Effector CD4-positive, alpha-beta T cell (primary cell): ENCODE results near the gene SLCO2A1.

ENCODE experiments used
- DNase-seq: peaks from one replicate; pipeline ENCODE4 v3.0.0-alpha.2; 2020

SLCO2A1 gene

GRCh38 chr3:134033315-134033996 lies 3.7 kb upstream of the SLCO2A1 start:
- DNase-seq = no peak

- DNase-seq = no peak
These were observed 1.7 kb upstream of the SLCO2A1 start for GRCh38 chr3:134031348-134031915.

GRCh38 chr3:134030379-134031347 lies 938 bp upstream of the SLCO2A1 start:
- no peak for DNase-seq

- no peak for DNase-seq
These were observed 430 bp downstream of the SLCO2A1 start for GRCh38 chr3:134029256-134029733.

DNA sequence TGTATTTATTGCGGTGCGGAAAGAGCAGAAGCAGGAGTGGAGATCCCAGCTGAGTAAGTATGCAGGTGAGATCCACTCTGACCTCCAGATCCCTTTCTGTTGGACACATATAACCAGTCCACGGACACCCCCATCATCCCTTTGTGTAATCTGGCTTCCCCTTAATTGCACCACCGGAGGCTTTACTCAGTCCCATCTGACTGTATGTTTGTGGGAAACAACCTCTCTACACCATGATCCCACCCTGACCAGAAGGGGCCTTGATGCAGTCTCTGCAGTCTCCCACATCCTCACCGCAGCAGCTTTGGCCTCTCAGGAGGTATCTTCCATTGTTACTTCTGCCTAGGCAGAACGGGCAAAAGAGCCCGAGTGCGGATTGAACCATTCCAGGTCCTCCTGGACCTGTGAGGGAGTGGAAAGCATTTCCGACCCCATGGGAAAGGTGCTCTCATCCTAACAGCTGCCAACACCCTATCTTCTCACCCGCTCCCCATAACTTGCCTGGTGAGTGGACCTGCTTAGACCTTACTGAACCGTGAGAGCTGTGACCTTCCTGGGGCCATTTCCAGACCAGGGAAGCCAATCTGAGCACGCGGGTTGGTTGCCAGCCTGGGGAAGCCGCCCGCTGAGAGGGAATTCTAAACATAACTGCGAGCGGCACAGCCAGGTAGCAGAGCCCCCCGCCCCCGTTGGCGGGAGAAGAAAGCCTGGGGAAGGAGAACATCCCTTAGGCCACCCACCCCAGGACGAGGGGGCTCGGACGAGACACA lies 1.1 kb downstream of the SLCO2A1 start:
- no peak for DNase-seq

DNA sequence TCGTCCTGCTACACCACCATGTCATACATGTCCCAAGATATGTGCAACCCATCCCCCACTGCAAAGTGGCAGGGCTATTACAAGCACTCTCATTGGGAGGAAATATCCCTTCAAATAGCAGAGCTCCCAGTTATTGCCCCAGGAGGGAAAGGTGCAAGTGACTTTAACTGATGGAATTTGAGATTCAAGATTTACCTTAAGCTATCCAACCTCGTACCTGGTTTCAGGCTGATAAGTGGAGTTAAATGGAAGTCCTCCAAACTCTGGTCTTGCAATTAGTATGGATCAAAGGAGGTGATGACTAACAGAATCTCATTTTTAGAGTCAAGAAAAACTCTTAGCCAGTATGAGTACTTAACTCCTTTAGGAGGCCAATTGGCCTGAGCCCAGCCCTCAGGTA lies 2.1 kb downstream of the SLCO2A1 start:
- no peak for DNase-seq

DNA sequence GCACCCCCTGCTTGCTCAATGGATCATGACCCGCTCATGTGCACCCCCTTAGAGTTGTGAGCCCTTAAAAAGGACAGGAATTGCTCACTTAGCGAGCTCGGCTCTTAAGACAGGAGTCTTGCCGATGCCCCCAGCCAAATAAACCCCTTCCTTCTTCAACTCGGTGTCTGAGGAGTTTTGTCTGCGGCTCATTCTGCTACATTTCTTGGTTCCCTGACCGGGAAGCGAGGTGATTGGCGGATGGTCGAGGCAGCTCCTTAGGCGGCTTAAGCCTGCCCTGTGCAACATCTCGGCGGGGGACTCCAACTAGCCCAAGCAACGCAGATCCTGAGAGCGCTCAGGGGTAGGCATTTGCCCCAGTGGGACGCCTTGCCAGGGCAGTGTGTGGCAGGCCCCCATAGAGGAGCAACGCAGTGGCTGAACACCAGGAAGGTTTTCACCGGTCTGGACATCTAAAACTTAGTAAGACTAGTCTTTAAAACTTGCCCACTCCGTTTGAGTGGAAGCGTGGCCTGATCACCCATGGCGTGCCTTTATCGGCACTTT lies 9.5 kb downstream of the SLCO2A1 start:
- no peak for DNase-seq

DNA sequence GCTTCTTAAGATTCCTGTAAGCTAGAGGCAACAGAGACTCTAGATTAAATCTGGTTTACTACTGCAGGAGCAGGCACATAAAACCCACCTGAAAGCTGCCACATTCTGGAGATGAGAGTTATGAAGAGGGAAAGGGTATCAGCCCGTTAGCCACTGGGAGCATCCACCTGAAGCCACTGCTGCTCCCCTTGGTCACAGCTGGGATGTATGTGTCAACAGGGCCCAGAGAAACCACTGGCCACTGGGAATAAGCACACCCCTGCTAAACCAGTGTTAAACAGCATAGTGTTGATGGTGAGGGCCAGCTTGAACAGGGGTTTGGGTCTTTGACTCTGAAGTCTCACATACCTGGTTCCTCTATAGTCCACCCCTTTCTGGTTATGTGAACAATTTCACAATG lies 10.9 kb downstream of the SLCO2A1 start:
- no peak for DNase-seq

DNA sequence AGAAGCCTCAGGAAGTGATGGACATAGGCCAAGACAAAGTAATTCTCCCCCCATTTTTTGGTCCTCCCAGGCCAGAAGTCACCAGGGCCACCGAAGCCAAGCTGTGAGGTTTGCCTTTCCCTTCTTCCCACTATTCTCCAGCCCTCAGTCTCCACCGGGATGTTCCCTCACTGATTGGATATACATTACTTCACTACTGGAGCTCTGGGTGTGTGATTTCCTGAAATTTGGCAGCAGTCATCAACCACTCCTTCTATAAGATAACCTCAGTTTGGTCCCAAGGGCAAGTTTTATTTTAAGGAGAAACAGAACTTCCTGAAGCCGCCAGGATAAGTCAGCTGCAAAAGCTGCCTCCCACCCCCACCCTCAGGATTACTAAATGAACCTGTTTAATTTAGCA lies 11.3 kb downstream of the SLCO2A1 start:
- DNase-seq = no peak

DNA sequence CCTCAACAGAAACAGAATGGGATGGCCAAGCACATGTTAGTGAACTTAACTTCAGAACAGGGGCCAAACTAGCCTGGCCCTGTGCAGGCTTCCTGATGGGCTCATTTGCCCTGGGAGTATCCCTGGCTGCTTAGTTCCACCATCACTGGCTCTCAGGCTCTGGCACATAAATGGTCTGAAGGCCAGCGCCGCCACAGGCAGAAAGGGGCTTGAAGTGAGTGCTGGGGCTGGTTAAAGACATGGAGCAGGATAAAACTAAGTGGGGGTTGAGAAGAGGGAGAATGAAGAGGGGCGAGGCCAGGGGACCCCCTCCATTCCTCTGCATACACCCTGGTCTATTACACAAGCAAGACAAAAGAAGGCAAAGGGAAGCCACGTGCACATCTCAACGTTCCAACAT lies 12.2 kb downstream of the SLCO2A1 start:
- DNase-seq = no peak

DNA sequence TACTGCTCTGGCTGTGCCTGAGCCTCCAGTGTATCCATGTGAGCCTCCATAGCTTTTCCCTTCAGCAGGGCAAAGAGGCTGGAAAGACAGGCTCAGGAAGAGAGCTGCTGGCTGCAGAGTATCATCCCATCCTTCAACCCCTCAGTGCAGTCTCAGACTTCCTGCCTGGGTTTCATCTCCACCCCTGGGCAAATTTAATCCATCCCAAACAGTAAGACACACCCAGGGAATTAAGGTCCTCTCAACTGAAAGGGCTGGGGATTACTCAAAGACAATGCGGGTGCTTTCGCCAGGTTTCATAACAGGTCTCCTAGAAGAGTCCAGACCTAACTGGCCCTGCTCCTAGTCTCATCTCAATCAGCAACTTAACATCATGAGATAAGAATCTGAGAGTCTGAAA lies 15.5 kb downstream of the SLCO2A1 start:
- DNase-seq = no peak

GRCh38 chr3:134013280-134013679 lies 16.4 kb downstream of the SLCO2A1 start:
- no peak for DNase-seq

- no peak for DNase-seq
These were observed 20.3 kb downstream of the SLCO2A1 start for GRCh38 chr3:134009345-134010000.

DNA sequence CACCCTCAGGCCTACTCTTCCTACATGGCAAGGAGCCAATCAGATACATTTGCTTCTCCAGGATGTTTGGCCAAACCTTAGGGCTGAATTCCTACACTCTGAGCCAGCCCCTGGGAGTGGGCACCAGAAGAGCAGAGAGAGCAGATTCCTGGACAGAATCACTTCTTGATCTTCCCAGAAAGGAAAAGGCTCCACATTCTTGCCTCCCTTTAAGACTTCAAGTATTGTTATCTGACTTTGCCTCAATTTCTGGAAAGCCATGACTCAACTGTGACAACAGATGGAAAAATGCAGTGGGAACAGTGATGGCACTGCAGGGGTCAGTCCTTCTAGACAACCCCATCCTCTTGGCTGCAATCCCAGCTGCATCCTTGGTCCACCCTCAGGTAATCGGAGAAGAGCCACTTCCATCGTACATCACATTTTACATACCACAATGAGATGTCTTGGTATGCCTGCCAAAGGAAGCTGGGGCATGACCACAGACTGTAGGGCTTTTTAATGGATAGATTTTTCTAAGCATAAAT lies 21.0 kb downstream of the SLCO2A1 start:
- no peak for DNase-seq

GRCh38 chr3:134007819-134008218 lies 21.9 kb downstream of the SLCO2A1 start:
- no peak for DNase-seq

DNA sequence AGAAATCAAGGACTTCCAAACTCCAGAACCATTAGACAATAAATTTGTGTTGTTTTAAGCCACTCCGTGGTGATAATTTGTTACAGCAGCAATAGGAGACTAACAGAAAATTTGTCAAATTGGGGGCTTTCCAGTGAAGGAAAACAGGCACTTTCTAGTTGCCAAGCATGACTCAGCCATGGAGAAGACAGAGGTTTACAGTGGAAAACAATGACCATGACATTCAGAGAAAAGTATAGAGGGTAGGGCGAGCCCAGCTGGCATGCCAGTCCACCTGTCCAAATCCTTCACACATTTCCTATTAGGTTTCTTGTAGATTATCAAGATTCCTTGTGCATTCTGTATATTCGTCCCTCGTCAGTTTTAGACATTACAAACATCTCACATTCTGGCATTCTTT lies 24.9 kb downstream of the SLCO2A1 start:
- DNase-seq = no peak

GRCh38 chr3:134003066-134003465 lies 26.7 kb downstream of the SLCO2A1 start:
- no peak for DNase-seq

- no peak for DNase-seq
These were observed 27.4 kb downstream of the SLCO2A1 start for GRCh38 chr3:134002306-134002705.

DNA sequence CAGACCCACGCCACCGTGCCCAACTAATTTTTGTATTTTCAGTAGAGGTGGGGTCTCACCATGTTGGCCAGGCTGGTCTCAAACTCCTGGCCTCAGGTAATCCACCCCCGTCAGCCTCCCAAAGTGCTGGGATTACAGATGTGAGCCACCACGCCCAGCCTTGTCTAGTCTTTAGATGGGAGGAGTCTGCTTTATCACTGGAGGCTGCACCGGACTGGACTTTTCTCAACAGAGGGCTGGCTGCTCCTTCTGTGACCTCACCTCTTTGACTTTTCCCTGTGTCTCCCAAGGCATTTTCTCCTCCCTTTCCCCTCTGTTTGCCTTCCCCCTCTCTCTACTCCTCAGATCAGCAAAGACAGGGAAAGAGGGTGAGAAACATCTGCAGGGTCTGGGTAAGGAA lies 28.5 kb downstream of the SLCO2A1 start:
- no peak for DNase-seq

DNA sequence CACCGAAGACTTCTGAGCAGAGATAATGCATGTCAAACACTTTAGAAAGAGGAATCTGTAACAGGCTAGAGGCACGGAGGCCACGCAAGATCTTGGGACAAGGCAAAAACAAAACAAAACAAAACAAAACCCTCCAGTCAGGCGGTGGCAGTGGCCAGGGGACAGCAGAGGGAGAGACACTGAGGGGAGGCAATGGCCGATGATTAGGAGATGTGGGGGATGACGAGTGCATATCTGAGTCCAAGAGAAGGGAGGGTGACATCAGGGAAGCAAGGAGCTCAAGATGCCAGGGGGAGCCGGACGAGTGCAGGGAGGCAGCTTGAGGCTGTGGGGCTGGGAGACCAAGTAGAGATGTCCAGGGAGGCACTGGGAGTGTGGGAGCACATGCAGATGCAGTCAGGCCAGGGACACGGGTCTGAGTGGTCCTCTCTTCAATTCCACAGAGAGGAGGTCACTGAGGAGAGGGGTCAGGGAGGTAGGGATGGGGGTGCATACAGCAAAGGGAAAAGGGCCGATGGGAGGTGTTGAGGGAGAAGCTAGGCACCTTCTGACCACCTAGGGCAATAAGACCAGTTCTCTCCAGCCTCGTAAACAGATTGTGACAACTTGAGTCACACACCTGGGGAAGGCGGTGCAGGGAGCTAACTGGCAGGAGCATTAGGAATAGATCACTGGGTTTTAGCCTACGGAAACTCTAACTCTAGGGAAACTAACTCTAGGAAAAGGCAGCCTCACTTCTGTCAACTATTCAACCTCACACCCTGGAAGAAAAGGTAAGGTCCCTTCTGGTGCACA lies 29.6 kb downstream of the SLCO2A1 start:
- DNase-seq = no peak
